ENCODE data around the gene UGT1A5. TPM values are rescaled to one million over a fixed set of nuclear protein-coding genes. Genes with fewer than 3 reads are reported as not detected.

UGT1A5 gene
- total and polyA plus RNA-seq, 2 experiments from 2014 or later, result not detected

DNA sequence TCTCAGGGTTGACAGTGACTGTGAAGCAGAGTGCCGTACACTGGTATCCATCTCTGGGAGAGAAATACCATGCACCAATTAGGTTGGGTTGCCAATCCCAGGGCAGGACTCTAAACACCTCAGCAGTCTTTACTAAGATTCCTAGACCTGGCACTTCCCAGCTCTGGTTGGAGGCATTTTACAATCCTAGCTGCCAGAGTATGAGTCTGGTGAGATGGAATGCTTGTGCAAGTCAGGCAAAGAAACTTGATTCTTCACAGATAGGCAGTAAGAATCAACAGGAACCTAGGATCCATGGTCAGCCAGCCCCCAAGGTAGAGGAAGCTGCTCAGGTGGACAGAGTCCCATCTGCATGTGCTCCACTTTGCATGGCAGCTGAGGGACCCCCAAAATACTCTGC lies 6.0 kb upstream of the UGT1A5 start (continued):
- TF ChIP-seq ZNF462 (CRISPR knock-in tag; IDR thresholded peaks at IDR 0.05) (no peak), CREB1 (CRISPR knock-in tag; IDR thresholded peaks at IDR 0.05; ENCODE audit: low read depth) (no peak), ETS1 (IDR thresholded peaks at IDR 0.05) (no peak), EZH2phosphoT487 (IDR thresholded peaks at IDR 0.05; ENCODE audit: unreplicated experiment) (no peak), ZNF331 (CRISPR knock-in tag; IDR thresholded peaks at IDR 0.05; ENCODE audit: low read depth) (no peak), STAT1 (IDR thresholded peaks at IDR 0.05; ENCODE audit: unreplicated experiment) (no peak), POLR2AphosphoS5 (IDR thresholded peaks at IDR 0.05; ENCODE audit: low read depth) (no peak), NANOG (IDR thresholded peaks at IDR 0.05; ENCODE audit: borderline replicate concordance) (no peak), EZH2 (IDR thresholded peaks at IDR 0.05; ENCODE audit: low read depth, unreplicated experiment) (no peak), REST (IDR thresholded peaks at IDR 0.05; ENCODE audit: unreplicated experiment) (no peak)
- TF ChIP-seq, protein P1, sequence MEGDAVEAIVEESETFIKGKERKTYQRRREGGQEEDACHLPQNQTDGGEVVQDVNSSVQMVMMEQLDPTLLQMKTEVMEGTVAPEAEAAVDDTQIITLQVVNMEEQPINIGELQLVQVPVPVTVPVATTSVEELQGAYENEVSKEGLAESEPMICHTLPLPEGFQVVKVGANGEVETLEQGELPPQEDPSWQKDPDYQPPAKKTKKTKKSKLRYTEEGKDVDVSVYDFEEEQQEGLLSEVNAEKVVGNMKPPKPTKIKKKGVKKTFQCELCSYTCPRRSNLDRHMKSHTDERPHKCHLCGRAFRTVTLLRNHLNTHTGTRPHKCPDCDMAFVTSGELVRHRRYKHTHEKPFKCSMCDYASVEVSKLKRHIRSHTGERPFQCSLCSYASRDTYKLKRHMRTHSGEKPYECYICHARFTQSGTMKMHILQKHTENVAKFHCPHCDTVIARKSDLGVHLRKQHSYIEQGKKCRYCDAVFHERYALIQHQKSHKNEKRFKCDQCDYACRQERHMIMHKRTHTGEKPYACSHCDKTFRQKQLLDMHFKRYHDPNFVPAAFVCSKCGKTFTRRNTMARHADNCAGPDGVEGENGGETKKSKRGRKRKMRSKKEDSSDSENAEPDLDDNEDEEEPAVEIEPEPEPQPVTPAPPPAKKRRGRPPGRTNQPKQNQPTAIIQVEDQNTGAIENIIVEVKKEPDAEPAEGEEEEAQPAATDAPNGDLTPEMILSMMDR (conservative IDR thresholded peaks at IDR 0.05; ENCODE audit: low read depth in 2 of 2), result no peak

Data from GM23338 (cell line).